Measurements from ENCODE around the gene ABCA9. TPM values are rescaled to one million over a fixed set of nuclear protein-coding genes. Genes with fewer than 3 reads are reported as not detected.

The ABCA9 gene
- polyA plus RNA-seq, 1 donor (not counting 4 experiments of a cell fraction or from before 2014, with no cell fraction given), result 0.17 TPM

DNA sequence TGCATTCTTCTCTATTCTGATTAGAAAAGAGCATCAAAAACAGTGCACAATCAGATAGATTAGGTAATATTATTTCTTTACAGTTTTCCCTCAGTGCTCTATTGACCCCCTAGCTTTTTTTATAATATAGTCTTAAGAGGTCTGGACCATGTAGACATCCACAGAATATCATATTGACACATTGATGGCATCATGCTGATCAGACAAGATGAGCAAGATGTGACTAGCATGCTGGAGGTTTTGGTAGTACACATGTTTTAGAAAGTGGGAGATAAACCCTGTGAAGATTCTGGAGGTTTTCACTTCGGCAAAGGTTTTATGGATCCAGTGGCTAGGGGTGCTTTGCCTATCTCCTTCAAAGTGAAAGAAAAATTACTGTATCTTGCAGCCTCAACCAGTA, 102.8 kb downstream of the ABCA9 start:
- H3K4me3 ChIP-seq (ENCODE audit: control insufficient read depth in 2 of 3, extremely low read depth in 1 of 3, insufficient read depth in 2 of 3, low read depth in 1 of 3, low read length in 3 of 3), result no peak overlapping the region
- no peak overlapping the region for H3K9ac ChIP-seq (ENCODE audit: control insufficient read depth, extremely low read depth, insufficient read depth, low read length)
- dilution Hi-C loops (cut with MboI; ENCODE audit: extremely low pct_ligation_motif_present, low sequenced_read_pairs), result no loop called here
- no peaks in the 10 kb centered on the region for H3K27me3 ChIP-seq (ENCODE audit: control insufficient read depth, extremely low read depth, insufficient read depth, low read length)
- no peaks in the 10 kb centered on the region for H3K36me3 ChIP-seq (ENCODE audit: control insufficient read depth in 2 of 2, extremely low read depth in 1 of 2, insufficient read depth in 2 of 2, low read length in 2 of 2)
- H4K20me1 ChIP-seq (ENCODE audit: control insufficient read depth, extremely low read depth, insufficient read depth, low read length), result no peaks in the 10 kb centered on the region
- H3K27ac ChIP-seq (ENCODE audit: control insufficient read depth, insufficient read depth, low read length), result no peak overlapping the region
- no peaks in the 10 kb centered on the region for H3K79me2 ChIP-seq (ENCODE audit: control insufficient read depth, insufficient read depth, low read length)
- no peak for FAIRE-seq
- no peaks in the 10 kb centered on the region for H3K9me1 ChIP-seq (ENCODE audit: control insufficient read depth, extremely low read depth, insufficient read depth, low read length)
- no peaks in the 10 kb centered on the region for H3K9me3 ChIP-seq (ENCODE audit: control insufficient read depth, low read depth, low read length)
- no peak for DNase-seq (ENCODE audit: low read depth, low spot score)
- H3K4me1 ChIP-seq (ENCODE audit: control insufficient read depth, extremely low read depth, insufficient read depth, low read length), result no peaks in the 10 kb centered on the region
- H3K4me2 ChIP-seq (ENCODE audit: control insufficient read depth, extremely low read depth, insufficient read depth, low read depth, low read length), result no peak overlapping the region
- no peak overlapping the region for H2AFZ ChIP-seq (ENCODE audit: control insufficient read depth, low read length)
- TF ChIP-seq EZH2 (IDR thresholded peaks at IDR 0.05; ENCODE audit: low read length), result no peak
- TF ChIP-seq, protein P1, sequence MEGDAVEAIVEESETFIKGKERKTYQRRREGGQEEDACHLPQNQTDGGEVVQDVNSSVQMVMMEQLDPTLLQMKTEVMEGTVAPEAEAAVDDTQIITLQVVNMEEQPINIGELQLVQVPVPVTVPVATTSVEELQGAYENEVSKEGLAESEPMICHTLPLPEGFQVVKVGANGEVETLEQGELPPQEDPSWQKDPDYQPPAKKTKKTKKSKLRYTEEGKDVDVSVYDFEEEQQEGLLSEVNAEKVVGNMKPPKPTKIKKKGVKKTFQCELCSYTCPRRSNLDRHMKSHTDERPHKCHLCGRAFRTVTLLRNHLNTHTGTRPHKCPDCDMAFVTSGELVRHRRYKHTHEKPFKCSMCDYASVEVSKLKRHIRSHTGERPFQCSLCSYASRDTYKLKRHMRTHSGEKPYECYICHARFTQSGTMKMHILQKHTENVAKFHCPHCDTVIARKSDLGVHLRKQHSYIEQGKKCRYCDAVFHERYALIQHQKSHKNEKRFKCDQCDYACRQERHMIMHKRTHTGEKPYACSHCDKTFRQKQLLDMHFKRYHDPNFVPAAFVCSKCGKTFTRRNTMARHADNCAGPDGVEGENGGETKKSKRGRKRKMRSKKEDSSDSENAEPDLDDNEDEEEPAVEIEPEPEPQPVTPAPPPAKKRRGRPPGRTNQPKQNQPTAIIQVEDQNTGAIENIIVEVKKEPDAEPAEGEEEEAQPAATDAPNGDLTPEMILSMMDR (optimal IDR thresholded peaks at IDR 0.05 in 1 of 3, IDR thresholded peaks at IDR 0.05 in 1 of 3, conservative IDR thresholded peaks at IDR 0.05 in 1 of 3; ENCODE audit: extremely low read depth in 1 of 3, insufficient read depth in 2 of 3, low read length in 3 of 3), result no peak

DNA sequence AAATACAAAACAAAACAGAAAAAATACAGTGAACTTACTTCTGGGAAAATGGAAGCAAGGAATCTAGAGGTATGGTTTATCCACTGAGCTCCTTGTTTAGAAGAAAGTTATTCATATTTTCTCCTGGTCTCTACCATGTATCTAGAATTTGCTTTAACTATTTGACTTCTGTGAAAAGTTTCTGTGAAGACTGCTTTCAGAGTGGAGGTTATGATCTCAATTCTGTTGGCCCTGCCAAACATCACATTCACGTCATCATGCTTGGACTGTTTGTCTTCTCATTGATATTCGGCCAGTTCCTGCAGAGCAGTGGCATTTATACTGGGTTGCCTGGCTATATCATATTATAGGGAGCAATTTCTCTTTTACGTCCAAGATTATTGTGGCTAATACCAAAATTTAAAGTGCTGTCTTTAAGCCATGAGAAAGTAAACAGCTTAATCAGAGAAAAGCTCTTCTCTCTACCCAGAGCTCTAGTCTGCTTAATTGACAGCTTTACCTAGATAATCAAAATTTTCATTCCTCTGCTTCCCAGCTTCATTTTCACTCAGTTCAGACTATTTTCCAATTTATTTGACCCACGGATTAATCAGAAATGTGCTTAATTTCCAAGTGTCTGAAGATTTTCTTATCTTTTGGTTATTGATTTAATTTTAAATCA, 105.4 kb downstream of the ABCA9 start, which contains the start of gene ABCA8:
TSS of gene ABCA8 (minus strand) at position 212 of the 661 bp plus-strand sequence. CDS start 13,358 bp downstream, outside the sequence.
- no peaks in the 10 kb centered on the region for H3K36me3 ChIP-seq (ENCODE audit: control insufficient read depth in 2 of 2, extremely low read depth in 1 of 2, insufficient read depth in 2 of 2, low read length in 2 of 2)
- H3K27ac ChIP-seq (ENCODE audit: control insufficient read depth, insufficient read depth, low read length), result no peak within 1 kb of the TSS
- TF ChIP-seq, protein P1 (optimal IDR thresholded peaks at IDR 0.05 in 1 of 3, IDR thresholded peaks at IDR 0.05 in 1 of 3, conservative IDR thresholded peaks at IDR 0.05 in 1 of 3; ENCODE audit: extremely low read depth in 1 of 3, insufficient read depth in 2 of 3, low read length in 3 of 3), result no peak
- TF ChIP-seq EZH2 (IDR thresholded peaks at IDR 0.05; ENCODE audit: low read length), result no peak
- no peaks in the 10 kb centered on the region for H3K79me2 ChIP-seq (ENCODE audit: control insufficient read depth, insufficient read depth, low read length)
- no peaks in the 10 kb centered on the region for H4K20me1 ChIP-seq (ENCODE audit: control insufficient read depth, extremely low read depth, insufficient read depth, low read length)
- H3K9me3 ChIP-seq (ENCODE audit: control insufficient read depth, low read depth, low read length), result no peaks in the 10 kb centered on the region
- no peaks in the 10 kb centered on the region for H3K4me1 ChIP-seq (ENCODE audit: control insufficient read depth, extremely low read depth, insufficient read depth, low read length)
- H2AFZ ChIP-seq (ENCODE audit: control insufficient read depth, low read length), result peak within 1 kb of the TSS; percentile 49
- dilution Hi-C loops (cut with MboI; ENCODE audit: extremely low pct_ligation_motif_present, low sequenced_read_pairs), result no loop called here
- H3K9ac ChIP-seq (ENCODE audit: control insufficient read depth, extremely low read depth, insufficient read depth, low read length), result no peak within 1 kb of the TSS
- DNase-seq (ENCODE audit: low read depth, low spot score), result no peak
- no peak within 1 kb of the TSS for H3K4me3 ChIP-seq (ENCODE audit: control insufficient read depth in 2 of 3, extremely low read depth in 1 of 3, insufficient read depth in 2 of 3, low read depth in 1 of 3, low read length in 3 of 3)
- H3K9me1 ChIP-seq (ENCODE audit: control insufficient read depth, extremely low read depth, insufficient read depth, low read length), result no peaks in the 10 kb centered on the region
- FAIRE-seq, result no peak
- no peak within 1 kb of the TSS for H3K4me2 ChIP-seq (ENCODE audit: control insufficient read depth, extremely low read depth, insufficient read depth, low read depth, low read length)
- no peaks in the 10 kb centered on the region for H3K27me3 ChIP-seq (ENCODE audit: control insufficient read depth, extremely low read depth, insufficient read depth, low read length)

Measured in keratinocyte (primary cell).